T1000 (cell line): ENCODE results near the gene CIAPIN1.

Experiments
- DNase-seq: peaks from one replicate; lab custom pipeline; 2025; ENCODE audit warnings: mixed read lengths; lab: John Stamatoyannopoulos, UW

The CIAPIN1 gene

DNA sequence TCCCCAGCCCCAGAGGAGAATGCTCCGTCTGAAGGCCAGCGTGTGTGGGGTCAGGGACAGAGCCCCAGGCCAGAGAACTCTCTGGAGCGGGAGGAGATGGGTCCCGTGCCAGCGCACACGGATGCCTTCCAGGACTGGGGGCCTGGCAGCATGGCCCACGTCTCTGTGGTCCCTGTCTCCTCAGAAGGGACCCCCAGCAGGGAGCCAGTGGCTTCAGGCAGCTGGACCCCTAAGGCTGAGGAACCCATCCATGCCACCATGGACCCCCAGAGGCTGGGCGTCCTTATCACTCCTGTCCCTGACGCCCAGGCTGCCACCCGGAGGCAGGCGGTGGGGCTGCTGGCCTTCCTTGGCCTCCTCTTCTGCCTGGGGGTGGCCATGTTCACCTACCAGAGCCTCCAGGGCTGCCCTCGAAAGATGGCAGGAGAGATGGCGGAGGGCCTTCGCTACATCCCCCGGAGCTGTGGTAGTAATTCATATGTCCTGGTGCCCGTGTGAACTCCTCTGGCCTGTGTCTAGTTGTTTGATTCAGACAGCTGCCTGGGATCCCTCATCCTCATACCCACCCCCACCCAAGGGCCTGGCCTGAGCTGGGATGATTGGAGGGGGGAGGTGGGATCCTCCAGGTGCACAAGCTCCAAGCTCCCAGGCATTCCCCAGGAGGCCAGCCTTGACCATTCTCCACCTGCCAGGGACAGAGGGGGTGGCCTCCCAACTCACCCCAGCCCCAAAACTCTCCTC, 64.5 kb downstream of the CIAPIN1 start:
- no peak for DNase-seq

DNA sequence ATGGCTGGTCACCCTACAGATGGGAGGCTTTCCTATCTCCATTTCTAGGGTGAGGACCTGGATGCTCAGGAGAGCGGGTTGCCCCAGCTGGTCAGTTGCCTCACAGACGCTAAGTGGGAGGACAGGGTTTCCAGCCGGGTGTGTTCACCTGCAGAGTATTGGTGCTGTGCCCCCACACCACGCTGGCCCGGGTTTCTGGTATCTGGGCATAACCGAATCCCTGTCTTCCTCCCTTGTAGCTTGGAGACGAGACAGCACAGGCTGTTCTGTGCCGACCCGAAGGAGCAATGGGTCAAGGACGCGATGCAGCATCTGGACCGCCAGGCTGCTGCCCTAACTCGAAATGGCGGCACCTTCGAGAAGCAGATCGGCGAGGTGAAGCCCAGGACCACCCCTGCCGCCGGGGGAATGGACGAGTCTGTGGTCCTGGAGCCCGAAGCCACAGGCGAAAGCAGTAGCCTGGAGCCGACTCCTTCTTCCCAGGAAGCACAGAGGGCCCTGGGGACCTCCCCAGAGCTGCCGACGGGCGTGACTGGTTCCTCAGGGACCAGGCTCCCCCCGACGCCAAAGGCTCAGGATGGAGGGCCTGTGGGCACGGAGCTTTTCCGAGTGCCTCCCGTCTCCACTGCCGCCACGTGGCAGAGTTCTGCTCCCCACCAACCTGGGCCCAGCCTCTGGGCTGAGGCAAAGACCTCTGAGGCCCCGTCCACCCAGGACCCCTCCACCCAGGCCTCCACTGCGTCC, 65.2 kb downstream of the CIAPIN1 start:
- DNase-seq: no peak

DNA sequence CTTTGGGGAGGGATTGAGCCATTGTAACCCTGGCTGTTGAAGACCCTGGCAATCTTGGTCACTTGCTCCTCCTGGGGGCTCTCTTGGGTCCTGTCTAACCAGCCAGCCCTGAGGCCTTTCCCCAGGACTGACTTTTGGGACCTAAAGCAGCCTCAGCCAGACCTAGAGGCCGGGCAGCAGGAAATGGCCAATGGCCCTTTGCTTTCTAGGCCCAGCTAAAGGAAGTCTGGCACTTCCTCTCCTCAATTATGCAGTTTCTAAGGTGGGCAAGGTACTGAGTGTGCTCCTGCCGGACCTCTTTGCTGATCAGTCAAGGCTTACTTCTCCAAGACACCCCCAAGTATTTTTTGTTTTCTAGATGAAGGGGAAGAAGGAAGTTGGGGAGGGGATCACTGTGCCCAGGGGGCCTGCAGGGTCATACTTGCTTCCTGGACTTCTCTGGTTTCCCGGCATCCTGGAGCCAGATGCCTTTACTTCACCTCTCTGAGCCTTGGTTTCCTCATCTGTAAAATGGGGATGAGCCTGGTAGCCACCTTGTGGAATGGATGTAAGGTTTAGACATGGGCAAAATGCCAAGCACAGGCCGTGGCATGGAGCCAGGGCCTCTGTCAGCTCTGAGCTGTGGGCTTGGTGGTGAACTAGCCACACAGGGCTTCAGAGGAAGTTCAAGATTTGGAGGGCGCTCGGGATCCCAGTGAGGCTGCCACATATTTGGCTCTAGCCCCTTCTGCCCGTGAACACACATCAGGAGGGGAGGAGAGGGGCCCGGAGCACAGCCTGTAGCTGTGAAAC, 66.3 kb downstream of the CIAPIN1 start:
- DNase-seq: no peak

GRCh38 chr16:57379579-57379978, 67.6 kb downstream of the CIAPIN1 start:
- no peak for DNase-seq
